Cardiac septum (tissue), 1 donor: Measurements from ENCODE around the gene OGFR. TPM values are rescaled to one million over a fixed set of nuclear protein-coding genes. Genes with fewer than 3 reads are reported as not detected.

ENCODE experiments used
- DNase-seq: peaks from one replicate; pipeline ENCODE4 v3.0.0-alpha.2; 2020; ENCODE audit warnings: low spot score
- intact Hi-C: fragments of 100-400 bp; cut with DNase I; formaldehyde crosslinking; loops from one replicate; pipeline ENCODE4 v1.14.0; 2022
- total RNA-seq: library from RNA; stranded (reverse); fragmentation: NEBNext Ultra II Directional; extraction: Animal tissue kit (Norgen Biotek cat#: 25700); gene quantifications from one replicate; pipeline ENCODE4 v1.2.1, GENCODE V29; 2021
- donor health status: DM: no; HTN: no; CAD: no.

OGFR gene
- total RNA-seq, 1 donor from 2014 or later: 16.4 TPM

DNA sequence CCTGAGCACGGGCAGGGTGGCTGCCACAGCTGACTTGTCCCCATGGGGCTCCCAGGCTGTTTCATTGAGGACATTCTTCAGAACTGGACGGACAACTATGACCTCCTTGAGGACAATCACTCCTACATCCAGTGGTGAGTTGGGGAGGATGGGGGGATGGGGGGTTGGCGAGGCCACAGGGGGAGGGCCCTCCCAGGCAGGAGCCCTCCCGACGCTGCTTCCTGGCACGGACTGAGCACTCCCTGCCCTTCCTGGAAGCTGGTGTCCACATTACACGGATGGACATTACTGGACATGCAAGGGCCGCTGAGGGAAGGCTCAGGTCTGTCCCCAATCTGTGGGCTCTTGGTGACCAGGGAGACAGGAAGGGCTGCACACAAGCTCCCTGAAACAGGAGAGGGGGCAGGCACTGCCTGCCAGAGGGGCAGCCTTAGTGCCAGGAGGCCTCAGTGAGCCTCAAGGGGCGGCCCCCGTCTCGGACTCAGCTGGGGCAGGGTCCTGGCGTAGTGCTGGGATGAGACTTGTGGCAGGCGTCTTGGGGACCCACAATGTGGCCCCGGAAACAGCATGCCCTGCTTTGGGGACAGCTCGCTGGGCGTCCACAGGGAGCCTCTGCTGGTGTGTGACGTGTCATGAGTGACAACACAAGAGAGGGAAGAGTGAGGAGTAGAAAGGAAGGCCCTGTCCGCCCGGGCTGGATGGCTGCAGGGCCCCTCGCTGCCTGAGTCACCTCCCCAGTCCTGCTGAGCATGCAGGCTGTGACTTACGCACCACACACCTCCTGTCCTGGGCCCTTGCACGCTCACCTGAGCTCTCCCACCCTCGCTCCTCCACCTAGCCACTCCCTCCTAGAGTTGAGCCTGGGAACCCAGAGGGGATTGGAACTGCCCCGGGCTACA lies 5.1 kb downstream of the OGFR start:
- intact Hi-C loops: loop anchor here (5.0 kb wide), 1 partner anchor 142 kb away; no protein-coding TSS in a partner anchor
- DNase-seq: no peak

- intact Hi-C loops: no loop called here
- no peak for DNase-seq
Measured at GRCh38 chr20:62811320-62811719, 6.7 kb downstream of the OGFR start.

- intact Hi-C loops: no loop called here
- no peak for DNase-seq
Measured at GRCh38 chr20:62811720-62812119, 7.1 kb downstream of the OGFR start.

DNA sequence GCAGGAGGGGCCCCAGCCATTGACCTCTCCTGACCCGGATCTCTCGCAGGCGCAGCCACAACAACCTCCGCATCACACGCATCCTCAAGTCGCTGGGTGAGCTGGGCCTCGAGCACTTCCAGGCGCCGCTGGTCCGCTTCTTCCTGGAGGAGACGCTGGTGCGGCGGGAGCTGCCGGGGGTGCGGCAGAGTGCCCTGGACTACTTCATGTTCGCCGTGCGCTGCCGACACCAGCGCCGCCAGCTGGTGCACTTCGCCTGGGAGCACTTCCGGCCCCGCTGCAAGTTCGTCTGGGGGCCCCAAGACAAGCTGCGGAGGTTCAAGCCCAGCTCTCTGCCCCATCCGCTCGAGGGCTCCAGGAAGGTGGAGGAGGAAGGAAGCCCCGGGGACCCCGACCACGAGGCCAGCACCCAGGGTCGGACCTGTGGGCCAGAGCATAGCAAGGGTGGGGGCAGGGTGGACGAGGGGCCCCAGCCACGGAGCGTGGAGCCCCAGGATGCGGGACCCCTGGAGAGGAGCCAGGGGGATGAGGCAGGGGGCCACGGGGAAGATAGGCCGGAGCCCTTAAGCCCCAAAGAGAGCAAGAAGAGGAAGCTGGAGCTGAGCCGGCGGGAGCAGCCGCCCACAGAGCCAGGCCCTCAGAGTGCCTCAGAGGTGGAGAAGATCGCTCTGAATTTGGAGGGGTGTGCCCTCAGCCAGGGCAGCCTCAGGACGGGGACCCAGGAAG lies 7.7 kb downstream of the OGFR start:
- intact Hi-C loops: no loop called here
- no peak for DNase-seq

- DNase-seq: no peak
- intact Hi-C loops: no loop called here
Measured at GRCh38 chr20:62812907-62813200, 8.2 kb downstream of the OGFR start.

- DNase-seq: no peak
- intact Hi-C loops: no loop called here
Measured at GRCh38 chr20:62813588-62813987, 9.0 kb downstream of the OGFR start.

DNA sequence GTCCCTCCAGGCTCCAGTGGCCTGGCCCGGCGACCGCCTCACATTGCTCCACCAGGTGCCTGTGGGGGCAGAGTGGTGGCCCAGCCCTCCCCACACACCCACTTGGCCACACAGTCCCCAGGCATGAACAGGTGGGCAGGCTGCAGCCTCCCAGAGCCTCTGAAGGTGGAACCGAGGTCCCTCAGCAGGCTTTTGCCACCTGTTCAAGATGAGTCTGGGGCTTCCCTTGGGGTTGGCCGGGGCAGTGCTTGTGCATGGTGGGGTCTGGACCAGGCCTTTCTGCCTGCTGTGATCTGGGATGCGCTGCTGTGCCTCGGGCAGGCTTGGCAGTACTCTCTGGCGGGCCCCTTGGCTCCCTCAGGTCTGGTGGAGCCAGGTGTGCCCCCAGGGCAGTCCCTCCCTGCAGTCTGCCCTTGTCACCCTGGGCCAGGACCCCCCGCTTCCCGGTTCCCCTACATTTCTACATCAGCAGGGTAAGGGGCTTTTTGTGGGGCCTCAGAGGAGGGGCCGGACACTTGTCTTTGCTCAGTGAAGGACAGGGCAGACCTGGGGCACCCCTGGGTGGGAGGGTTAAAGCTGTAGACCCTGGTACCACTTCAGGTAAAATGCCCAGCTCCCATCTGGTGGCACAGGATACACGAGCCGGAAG lies 9.5 kb downstream of the OGFR start:
- DNase-seq: no peak
- intact Hi-C loops: no loop called here

DNA sequence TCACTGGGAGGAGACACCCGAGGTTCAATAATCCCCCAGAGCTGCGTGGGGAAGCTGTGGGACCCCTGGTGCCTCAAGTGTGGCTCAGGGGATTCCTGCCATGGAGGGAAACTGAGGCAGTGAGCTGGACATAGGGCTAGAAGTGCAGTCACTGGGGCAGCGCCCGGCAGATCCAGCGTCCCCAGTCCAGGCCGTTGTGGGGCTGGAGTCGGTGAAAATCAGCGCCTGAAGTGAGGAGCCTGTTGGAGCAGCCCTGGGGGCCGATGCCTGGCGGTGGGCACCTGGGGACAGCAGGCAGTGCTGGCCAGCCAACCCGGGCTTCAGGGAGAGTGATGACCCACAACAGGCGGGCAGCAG lies 10.1 kb downstream of the OGFR start:
- DNase-seq: no peak
- intact Hi-C loops: no loop called here

GRCh38 chr20:62815066-62815991 lies 10.7 kb downstream of the OGFR start:
- no peak for DNase-seq
- intact Hi-C loops: no loop called here

DNA sequence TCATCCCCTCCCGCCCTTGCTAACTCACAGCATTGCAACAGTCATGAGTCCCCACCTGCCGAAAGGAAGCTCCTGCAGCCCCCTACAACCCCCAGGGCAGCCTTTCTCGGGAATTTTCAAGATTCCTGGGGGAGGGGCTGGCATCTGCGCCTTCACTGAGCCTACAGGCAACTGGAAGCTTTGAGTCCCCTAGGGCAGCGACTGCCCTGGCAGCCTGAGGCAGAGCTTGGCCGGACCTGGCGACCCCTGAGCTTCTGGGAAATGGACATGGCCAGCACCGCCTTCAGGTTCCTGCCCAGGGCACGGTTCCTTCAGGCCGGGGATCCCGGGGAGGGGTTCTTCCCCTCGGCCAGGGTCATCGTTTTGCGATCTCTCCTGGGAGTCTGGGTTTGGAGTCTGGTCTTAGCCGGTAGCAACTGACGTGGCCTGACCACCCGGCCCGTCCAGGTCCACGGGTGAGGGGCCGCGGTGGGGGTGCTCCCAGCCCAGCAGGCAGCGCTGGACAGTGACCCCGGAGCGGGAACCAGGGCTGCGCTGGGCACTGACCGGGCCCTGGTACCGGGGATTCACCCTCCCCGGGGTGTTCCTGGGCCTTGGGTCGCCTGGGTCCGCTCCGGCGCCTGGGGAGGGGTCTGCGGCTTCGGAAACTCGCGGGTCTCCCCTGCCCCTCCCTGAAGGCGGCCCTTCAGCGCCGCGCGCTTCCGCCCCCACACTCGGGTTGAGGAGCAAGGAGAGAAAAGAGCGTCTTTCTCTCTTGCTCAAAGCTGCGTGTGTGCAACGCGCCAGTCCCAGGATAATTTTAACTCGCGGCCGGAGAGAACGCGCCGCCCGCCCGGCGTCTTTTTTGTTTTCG lies 11.6 kb downstream of the OGFR start:
- intact Hi-C loops: no loop called here
- no peak for DNase-seq

- intact Hi-C loops: no loop called here
- DNase-seq: no peak
Measured at GRCh38 chr20:62816884-62817873, 12.5 kb downstream of the OGFR start, which contains the start of gene COL9A3. Gene COL9A3 (plus strand): TSS chr20:62817050. CDS start chr20:62817065, 15 bp downstream.

DNA sequence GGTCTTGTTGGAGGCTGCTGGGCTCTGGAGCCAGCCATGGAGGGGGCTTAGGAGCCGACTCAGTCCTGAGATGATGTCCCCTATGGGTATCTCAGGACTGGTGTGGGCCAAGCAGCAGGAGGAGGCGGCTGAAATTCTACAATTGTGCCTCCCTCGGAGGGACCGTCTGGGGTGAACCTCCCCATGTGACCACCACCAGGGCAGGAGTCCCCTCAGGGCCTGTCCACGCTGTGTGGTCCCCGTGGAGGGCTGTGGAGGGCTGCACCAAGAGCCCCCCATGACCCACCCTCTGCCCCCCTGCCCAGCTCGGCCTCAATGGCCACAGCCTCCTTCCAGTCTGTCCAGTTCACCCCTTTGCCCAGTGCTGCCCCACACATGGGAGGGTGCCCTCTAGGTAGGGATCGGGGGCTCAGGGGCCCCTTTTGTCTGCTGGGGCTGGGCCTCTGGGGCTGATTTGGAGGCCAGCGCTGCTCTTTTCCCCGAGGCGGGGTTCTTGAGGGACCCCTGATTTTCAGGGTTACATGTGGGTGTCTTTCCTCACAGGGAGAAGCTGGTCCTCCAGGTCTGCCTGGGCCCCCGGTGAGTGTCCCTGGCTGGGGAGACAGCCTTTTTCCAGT lies 13.4 kb downstream of the OGFR start:
- no peak for DNase-seq
- intact Hi-C loops: no loop called here

DNA sequence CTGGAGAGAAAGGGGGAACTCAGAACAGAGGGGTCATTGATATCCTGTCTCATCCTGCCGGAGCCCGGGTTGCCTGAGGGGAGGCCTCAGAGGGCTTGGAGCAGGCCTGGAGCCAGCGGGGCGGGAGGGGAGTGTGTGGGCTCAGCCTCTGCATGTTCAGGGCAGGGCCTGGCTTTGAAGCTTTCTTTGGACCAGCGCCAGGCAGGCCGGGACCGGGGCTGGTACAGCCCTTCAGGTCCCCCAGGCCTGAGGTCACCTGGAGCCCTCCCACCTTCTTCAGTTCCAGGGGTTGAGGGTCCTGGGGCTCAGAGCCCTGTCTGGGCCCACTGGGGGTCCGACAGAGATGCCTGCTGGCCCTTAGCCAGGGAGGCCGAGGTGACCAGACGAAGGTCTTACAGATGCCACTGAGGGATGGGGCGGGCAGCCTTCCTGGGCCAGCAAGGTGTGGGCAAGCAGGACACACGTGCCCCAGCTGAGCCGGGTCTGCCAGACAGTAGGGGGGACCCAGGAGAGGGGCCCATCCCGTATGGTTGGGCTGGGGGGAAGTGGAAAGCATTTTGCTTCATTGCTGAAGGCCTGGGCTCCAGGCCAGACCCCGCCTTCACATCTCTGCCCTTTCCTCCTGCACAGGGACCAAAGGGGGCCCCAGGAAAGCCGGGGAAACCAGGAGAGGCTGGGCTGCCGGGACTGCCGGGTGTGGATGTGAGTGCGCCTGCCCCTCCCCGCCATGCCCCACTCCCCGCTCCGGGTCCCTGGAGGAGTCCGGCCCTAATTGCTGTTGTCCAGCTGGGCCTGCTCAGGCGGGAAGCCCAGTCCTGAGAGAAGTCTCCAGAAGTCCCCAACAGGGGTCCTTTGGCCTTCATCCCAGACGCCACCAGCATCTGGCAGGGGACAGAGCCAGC lies 14.2 kb downstream of the OGFR start:
- intact Hi-C loops: no loop called here

GRCh38 chr20:62819494-62820174 lies 15.0 kb downstream of the OGFR start:
- no peak for DNase-seq
- intact Hi-C loops: no loop called here

More for the DNA sequence above, 14.2 kb downstream of the OGFR start:
- no peak for DNase-seq

- intact Hi-C loops: no loop called here
- DNase-seq: no peak
Measured at GRCh38 chr20:62820208-62820961, 15.8 kb downstream of the OGFR start.
